Right lobe of liver (tissue), 4 donors: Measurements from ENCODE around the gene PLAGL2.

Experiments used
- POLR2A ChIP-seq: fragments of 450-650 bp; IDR thresholded peaks from one replicate; pipeline ENCODE4 v1.6.1; 2017; ENCODE audit warnings: antibody characterized with exemption, mild to moderate bottlenecking
- TF ChIP-seq, protein P1 (sequence below), 4 donors: fragments of 200-600 bp in 3 of 4; fragments of 450-650 bp in 1 of 4; IDR thresholded peaks; one replicate each; pipeline versions ENCODE4 v1.5.1 to v1.8.0; 2016 to 2022; ENCODE audit warnings: antibody characterized with exemption in 4 of 4, mild to moderate bottlenecking in 2 of 4
- donor health status: DM: no; HTN: no; CAD: no.
- donor health status: DM: no; HTN: no; CAD: no.
- donor health status: DM: no; HTN: yes; CAD: no.

DNA sequence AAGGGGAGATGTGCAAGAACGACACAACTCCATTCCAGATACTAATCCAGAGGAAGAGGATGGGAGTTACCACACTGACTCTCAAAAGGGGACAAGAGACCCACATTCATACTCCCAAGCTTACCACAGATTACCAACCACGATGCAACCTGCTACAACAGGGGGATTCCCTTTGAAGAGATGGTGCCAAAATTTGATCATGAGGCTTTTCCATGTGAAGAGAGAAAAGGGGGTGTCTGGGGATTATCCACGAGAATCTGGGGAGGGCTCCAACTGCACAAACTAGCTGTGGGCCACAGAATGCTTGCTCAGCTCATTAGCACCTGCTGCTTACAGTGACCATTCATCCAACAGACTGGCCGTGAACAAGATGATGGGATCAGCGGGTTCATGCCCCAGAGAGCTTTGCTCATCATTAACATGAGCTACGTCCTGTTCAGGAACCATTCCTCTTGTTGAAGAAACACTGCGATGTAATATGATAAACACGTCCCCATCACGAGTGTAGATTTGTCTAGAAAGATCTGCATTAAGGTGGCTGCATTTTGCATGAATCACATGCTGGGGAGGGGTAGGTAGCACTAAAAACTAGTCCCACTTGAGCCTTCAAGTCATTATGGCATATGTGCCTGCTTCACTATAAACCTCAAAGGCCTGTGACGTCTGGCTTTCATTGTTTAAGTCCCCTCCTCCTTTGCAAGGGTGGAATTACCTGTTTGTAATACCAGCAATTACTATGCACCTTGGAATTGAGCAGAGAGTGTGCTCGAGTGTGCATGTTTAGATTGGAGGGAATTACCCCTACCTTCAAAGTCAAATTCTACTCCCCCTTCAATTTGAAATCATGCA is 4.0 kb downstream of the PLAGL2 start:
- TF ChIP-seq POLR2A, result no peak
- TF ChIP-seq, protein P1, sequence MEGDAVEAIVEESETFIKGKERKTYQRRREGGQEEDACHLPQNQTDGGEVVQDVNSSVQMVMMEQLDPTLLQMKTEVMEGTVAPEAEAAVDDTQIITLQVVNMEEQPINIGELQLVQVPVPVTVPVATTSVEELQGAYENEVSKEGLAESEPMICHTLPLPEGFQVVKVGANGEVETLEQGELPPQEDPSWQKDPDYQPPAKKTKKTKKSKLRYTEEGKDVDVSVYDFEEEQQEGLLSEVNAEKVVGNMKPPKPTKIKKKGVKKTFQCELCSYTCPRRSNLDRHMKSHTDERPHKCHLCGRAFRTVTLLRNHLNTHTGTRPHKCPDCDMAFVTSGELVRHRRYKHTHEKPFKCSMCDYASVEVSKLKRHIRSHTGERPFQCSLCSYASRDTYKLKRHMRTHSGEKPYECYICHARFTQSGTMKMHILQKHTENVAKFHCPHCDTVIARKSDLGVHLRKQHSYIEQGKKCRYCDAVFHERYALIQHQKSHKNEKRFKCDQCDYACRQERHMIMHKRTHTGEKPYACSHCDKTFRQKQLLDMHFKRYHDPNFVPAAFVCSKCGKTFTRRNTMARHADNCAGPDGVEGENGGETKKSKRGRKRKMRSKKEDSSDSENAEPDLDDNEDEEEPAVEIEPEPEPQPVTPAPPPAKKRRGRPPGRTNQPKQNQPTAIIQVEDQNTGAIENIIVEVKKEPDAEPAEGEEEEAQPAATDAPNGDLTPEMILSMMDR (IDR thresholded peaks at IDR 0.05), result no peak
